HEK293 (cell line): ENCODE data around the gene TCF12.

Source experiments
- CTCF ChIA-PET: fragments of 350-600 bp; formaldehyde crosslinking; extraction: SDS; loops from one replicate; lab custom pipeline; 2021; ENCODE audit warnings: antibody characterized with exemption; lab: Yijun Ruan, JAX
- POLR2A ChIA-PET: fragments of 300-600 bp; formaldehyde crosslinking; extraction: SDS; loops from one replicate; lab custom pipeline; 2020; ENCODE audit warnings: antibody characterized with exemption, inconsistent platforms; lab: Yijun Ruan, JAX
- H3K27ac ChIP-seq: fragments of 200-500 bp; sonication (Bioruptor generic); 2 replicates; pipeline ENCODE4 v1.5.1; 2014; ENCODE audit warnings: low read depth, low read length, control low read depth, inconsistent platforms; ENCODE audit errors: extremely low read depth
- H3K36me3 ChIP-seq, 2 experiments: fragments of 200-500 bp in 1 of 2; sonication (Bioruptor generic) in 1 of 2; 1 replicate in 1 of 2; 2 replicates in 1 of 2; pipeline ENCODE4 v1.5.1; 2014 to 2017; ENCODE audit warnings: inconsistent platforms in 2 of 2, low read length in 2 of 2; ENCODE audit not compliant: control insufficient read depth in 2 of 2, insufficient read depth in 1 of 2
- H3K4me1 ChIP-seq: fragments of 200-500 bp; sonication (Bioruptor generic); 2 replicates; pipeline ENCODE4 v1.5.1; 2014; ENCODE audit warnings: mild to moderate bottlenecking, low read length, inconsistent platforms; ENCODE audit not compliant: control insufficient read depth, insufficient read depth
- H3K4me3 ChIP-seq: 2 replicates; pipeline ENCODE4 v1.5.1; 2011; ENCODE audit warnings: low read depth, mild to moderate bottlenecking, control low read depth, low read length, moderate library complexity
- H3K9me3 ChIP-seq: fragments of 200-500 bp; sonication (Bioruptor generic); 2 replicates; pipeline ENCODE4 v1.5.1; 2014; ENCODE audit warnings: low read depth, low read length, inconsistent platforms; ENCODE audit not compliant: control insufficient read depth, insufficient read depth
- BCL11A ChIP-seq: fragments of 450-650 bp; formaldehyde crosslinking; IDR thresholded peaks from 2 replicates; pipeline ENCODE4 v1.5.1; 2016; ENCODE audit warnings: low read depth, missing biosample characterization, missing genetic modification characterization
- BCL11B ChIP-seq: fragments of 450-650 bp; formaldehyde crosslinking; IDR thresholded peaks from 2 replicates; pipeline ENCODE4 v1.5.1; 2016; ENCODE audit warnings: low read depth, missing biosample characterization, missing genetic modification characterization
- HOXC10 ChIP-seq: sonication (generic); formaldehyde crosslinking; IDR thresholded peaks from 2 replicates; pipeline ENCODE4 v1.8.1; 2023; ENCODE audit warnings: mild to moderate bottlenecking, missing genetic modification reagents
- ZBTB1 ChIP-seq: fragments of 450-650 bp; formaldehyde crosslinking; IDR thresholded peaks from 2 replicates; pipeline ENCODE4 v1.5.1; 2016; ENCODE audit warnings: missing biosample characterization, missing genetic modification characterization
- ZBTB17 ChIP-seq: fragments of 450-650 bp; formaldehyde crosslinking; IDR thresholded peaks from 2 replicates; pipeline ENCODE4 v1.5.1; 2016; ENCODE audit warnings: missing biosample characterization, missing genetic modification characterization
- ZNF16 ChIP-seq: fragments of 450-650 bp; formaldehyde crosslinking; IDR thresholded peaks from 2 replicates; pipeline ENCODE4 v1.5.1; 2016; ENCODE audit warnings: low read depth, missing biosample characterization, missing genetic modification characterization
- ZNF202 ChIP-seq: fragments of 450-650 bp; formaldehyde crosslinking; IDR thresholded peaks from 2 replicates; pipeline ENCODE4 v1.5.1; 2016; ENCODE audit warnings: missing biosample characterization, missing genetic modification characterization, borderline replicate concordance
- ZNF350 ChIP-seq: fragments of 450-650 bp; formaldehyde crosslinking; IDR thresholded peaks from 2 replicates; pipeline ENCODE4 v1.5.0; 2017; ENCODE audit warnings: missing biosample characterization, mild to moderate bottlenecking, missing genetic modification characterization
- ZNF423 ChIP-seq: fragments of 450-650 bp; formaldehyde crosslinking; IDR thresholded peaks from 2 replicates; pipeline ENCODE4 v1.5.1; 2016; ENCODE audit warnings: missing biosample characterization, missing genetic modification characterization
- ZNF558 ChIP-seq: fragments of 450-650 bp; formaldehyde crosslinking; IDR thresholded peaks from 2 replicates; pipeline ENCODE4 v1.5.1; 2016; ENCODE audit warnings: missing biosample characterization, missing genetic modification characterization
- ZNF600 ChIP-seq: fragments of 450-650 bp; formaldehyde crosslinking; IDR thresholded peaks from 2 replicates; pipeline ENCODE4 v1.5.1; 2016; ENCODE audit warnings: missing biosample characterization, missing genetic modification characterization
- ZNF670 ChIP-seq: fragments of 450-650 bp; formaldehyde crosslinking; IDR thresholded peaks from 2 replicates; pipeline ENCODE4 v1.5.1; 2016; ENCODE audit warnings: missing biosample characterization, missing genetic modification characterization, low read depth
- ZNF777 ChIP-seq: fragments of 450-650 bp; formaldehyde crosslinking; IDR thresholded peaks from 2 replicates; pipeline ENCODE4 v1.5.1; 2017; ENCODE audit warnings: missing biosample characterization, missing genetic modification characterization, borderline replicate concordance
- ZNF785 ChIP-seq: fragments of 450-650 bp; formaldehyde crosslinking; IDR thresholded peaks from 2 replicates; pipeline ENCODE4 v1.5.1; 2016; ENCODE audit warnings: missing biosample characterization, missing genetic modification characterization
- ZNF792 ChIP-seq: fragments of 450-650 bp; formaldehyde crosslinking; IDR thresholded peaks from 2 replicates; pipeline ENCODE4 v1.5.1; 2016; ENCODE audit warnings: missing biosample characterization, missing genetic modification characterization
- TF ChIP-seq, protein P1 (sequence below): fragments of 450-650 bp; formaldehyde crosslinking; conservative IDR thresholded peaks from 2 replicates; pipeline ENCODE4 v1.5.1; 2016; ENCODE audit warnings: low read depth, missing biosample characterization, missing genetic modification characterization
- TF ChIP-seq, protein P2 (sequence below): fragments of 450-650 bp; formaldehyde crosslinking; IDR thresholded peaks from 2 replicates; pipeline ENCODE4 v1.5.1; 2016; ENCODE audit warnings: missing biosample characterization, missing genetic modification characterization, low read depth
- TF ChIP-seq, protein P3 (sequence below): fragments of 450-650 bp; formaldehyde crosslinking; IDR thresholded peaks from 2 replicates; pipeline ENCODE4 v1.5.1; 2016; ENCODE audit warnings: missing biosample characterization, missing genetic modification characterization, borderline replicate concordance
- TF ChIP-seq, protein P4 (sequence below): fragments of 450-650 bp; formaldehyde crosslinking; IDR thresholded peaks from 2 replicates; pipeline ENCODE4 v1.5.1; 2016; ENCODE audit warnings: missing biosample characterization, missing genetic modification characterization
- TF ChIP-seq, protein P5 (sequence below): IDR thresholded peaks from 2 replicates; pipeline ENCODE4 v1.6.1; 2011; ENCODE audit warnings: mild to moderate bottlenecking, low read depth, low read length, borderline replicate concordance
- TF ChIP-seq, protein P6 (sequence below): fragments of 450-650 bp; formaldehyde crosslinking; IDR thresholded peaks from 2 replicates; pipeline ENCODE4 v1.5.1; 2017; ENCODE audit warnings: missing biosample characterization, missing genetic modification characterization
- TF ChIP-seq, protein P7 (sequence below): fragments of 450-650 bp; formaldehyde crosslinking; IDR thresholded peaks from 2 replicates; pipeline ENCODE4 v1.5.1; 2017; ENCODE audit warnings: missing biosample characterization, missing genetic modification characterization

TCF12 gene

DNA sequence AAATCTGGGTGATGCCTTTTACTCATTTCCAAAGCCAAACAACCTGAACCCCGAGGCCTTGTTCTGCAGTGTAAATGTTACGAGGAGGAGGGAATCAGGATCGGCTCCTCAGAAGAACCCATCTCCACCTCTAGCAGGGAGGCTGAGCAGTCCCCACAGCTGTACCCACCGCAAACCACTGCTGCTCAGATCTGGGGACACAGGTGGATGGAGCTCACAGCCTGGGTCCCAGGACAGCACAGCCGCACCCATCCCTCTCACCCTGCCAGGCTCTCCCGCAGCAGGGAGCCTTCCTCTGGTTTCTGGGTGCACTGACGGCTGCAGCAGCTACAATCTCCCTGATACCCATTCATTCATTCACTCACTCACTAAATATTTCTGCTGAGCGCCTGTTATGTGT is 413.9 kb downstream of the TCF12 start:
- no peaks in the 10 kb centered on the region for H3K4me1 ChIP-seq
- no peak overlapping the region for H3K4me3 ChIP-seq
- ChIA-PET CTCF (interaction anchor here (0.8 kb wide), 1 partner anchor 195 kb away, joined by 5 read pairs; no protein-coding TSS in a partner anchor), POLR2A (no interaction called here)
- TF ChIP-seq ZNF600 (tag by site-specific recombination) (no peak), ZNF670 (no peak), ZNF16 (tag by site-specific recombination) (no peak), ZNF558 (no peak), ZNF350 (tag by site-specific recombination) (no peak), ZNF777 (tag by site-specific recombination) (no peak), ZNF202 (tag by site-specific recombination) (no peak), ZBTB17 (tag by site-specific recombination) (no peak), ZNF785 (no peak), ZNF792 (tag by site-specific recombination) (no peak)
- TF ChIP-seq, protein P1, sequence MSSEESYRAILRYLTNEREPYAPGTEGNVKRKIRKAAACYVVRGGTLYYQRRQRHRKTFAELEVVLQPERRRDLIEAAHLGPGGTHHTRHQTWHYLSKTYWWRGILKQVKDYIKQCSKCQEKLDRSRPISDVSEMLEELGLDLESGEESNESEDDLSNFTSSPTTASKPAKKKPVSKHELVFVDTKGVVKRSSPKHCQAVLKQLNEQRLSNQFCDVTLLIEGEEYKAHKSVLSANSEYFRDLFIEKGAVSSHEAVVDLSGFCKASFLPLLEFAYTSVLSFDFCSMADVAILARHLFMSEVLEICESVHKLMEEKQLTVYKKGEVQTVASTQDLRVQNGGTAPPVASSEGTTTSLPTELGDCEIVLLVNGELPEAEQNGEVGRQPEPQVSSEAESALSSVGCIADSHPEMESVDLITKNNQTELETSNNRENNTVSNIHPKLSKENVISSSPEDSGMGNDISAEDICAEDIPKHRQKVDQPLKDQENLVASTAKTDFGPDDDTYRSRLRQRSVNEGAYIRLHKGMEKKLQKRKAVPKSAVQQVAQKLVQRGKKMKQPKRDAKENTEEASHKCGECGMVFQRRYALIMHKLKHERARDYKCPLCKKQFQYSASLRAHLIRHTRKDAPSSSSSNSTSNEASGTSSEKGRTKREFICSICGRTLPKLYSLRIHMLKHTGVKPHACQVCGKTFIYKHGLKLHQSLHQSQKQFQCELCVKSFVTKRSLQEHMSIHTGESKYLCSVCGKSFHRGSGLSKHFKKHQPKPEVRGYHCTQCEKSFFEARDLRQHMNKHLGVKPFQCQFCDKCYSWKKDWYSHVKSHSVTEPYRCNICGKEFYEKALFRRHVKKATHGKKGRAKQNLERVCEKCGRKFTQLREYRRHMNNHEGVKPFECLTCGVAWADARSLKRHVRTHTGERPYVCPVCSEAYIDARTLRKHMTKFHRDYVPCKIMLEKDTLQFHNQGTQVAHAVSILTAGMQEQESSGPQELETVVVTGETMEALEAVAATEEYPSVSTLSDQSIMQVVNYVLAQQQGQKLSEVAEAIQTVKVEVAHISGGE, result no peak
- TF ChIP-seq, protein P2, sequence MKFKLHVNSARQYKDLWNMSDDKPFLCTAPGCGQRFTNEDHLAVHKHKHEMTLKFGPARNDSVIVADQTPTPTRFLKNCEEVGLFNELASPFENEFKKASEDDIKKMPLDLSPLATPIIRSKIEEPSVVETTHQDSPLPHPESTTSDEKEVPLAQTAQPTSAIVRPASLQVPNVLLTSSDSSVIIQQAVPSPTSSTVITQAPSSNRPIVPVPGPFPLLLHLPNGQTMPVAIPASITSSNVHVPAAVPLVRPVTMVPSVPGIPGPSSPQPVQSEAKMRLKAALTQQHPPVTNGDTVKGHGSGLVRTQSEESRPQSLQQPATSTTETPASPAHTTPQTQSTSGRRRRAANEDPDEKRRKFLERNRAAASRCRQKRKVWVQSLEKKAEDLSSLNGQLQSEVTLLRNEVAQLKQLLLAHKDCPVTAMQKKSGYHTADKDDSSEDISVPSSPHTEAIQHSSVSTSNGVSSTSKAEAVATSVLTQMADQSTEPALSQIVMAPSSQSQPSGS (tag by site-specific recombination), result no peak
- TF ChIP-seq, protein P3, sequence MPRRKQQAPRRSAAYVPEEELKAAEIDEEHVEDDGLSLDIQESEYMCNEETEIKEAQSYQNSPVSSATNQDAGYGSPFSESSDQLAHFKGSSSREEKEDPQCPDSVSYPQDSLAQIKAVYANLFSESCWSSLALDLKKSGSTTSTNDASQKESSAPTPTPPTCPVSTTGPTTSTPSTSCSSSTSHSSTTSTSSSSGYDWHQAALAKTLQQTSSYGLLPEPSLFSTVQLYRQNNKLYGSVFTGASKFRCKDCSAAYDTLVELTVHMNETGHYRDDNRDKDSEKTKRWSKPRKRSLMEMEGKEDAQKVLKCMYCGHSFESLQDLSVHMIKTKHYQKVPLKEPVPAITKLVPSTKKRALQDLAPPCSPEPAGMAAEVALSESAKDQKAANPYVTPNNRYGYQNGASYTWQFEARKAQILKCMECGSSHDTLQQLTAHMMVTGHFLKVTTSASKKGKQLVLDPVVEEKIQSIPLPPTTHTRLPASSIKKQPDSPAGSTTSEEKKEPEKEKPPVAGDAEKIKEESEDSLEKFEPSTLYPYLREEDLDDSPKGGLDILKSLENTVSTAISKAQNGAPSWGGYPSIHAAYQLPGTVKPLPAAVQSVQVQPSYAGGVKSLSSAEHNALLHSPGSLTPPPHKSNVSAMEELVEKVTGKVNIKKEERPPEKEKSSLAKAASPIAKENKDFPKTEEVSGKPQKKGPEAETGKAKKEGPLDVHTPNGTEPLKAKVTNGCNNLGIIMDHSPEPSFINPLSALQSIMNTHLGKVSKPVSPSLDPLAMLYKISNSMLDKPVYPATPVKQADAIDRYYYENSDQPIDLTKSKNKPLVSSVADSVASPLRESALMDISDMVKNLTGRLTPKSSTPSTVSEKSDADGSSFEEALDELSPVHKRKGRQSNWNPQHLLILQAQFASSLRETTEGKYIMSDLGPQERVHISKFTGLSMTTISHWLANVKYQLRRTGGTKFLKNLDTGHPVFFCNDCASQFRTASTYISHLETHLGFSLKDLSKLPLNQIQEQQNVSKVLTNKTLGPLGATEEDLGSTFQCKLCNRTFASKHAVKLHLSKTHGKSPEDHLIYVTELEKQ (tag by site-specific recombination), result no peak
- TF ChIP-seq, protein P4, sequence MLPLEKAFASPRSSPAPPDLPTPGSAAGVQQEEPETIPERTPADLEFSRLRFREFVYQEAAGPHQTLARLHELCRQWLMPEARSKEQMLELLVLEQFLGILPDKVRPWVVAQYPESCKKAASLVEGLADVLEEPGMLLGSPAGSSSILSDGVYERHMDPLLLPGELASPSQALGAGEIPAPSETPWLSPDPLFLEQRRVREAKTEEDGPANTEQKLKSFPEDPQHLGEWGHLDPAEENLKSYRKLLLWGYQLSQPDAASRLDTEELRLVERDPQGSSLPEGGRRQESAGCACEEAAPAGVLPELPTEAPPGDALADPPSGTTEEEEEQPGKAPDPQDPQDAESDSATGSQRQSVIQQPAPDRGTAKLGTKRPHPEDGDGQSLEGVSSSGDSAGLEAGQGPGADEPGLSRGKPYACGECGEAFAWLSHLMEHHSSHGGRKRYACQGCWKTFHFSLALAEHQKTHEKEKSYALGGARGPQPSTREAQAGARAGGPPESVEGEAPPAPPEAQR (tag by site-specific recombination), result no peak
- TF ChIP-seq, all 188 proteins: peak for 0
- H3K27ac ChIP-seq, result no peak overlapping the region
- no peaks in the 10 kb centered on the region for H3K36me3 ChIP-seq
- no peaks in the 10 kb centered on the region for H3K9me3 ChIP-seq

DNA sequence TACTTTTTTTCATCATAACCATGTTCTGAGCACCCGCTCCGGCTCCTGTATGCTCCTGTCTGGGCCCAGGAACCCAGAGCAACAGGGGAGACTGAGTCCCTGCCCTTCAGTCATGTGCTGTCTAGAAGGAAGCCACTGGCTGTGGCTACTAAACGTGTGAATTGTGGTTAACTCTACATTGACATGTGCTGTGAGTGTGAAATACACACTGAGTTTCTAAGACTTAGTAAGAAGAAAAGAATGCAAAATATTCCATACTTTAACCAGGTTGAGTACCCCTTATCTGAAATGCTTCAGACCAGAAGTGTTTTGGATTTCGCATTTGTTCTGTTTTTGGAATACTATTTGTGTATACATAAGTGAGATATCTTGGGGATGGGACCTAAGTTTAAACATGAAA is 415.0 kb downstream of the TCF12 start:
- H3K27ac ChIP-seq, result no peak overlapping the region
- H3K4me1 ChIP-seq, result no peaks in the 10 kb centered on the region
- ChIA-PET CTCF (interaction anchor here (0.6 to 1.3 kb wide), 2 partner anchors 194 to 222 kb away, joined by 3 to 4 read pairs; no protein-coding TSS in a partner anchor), POLR2A (no interaction called here)
- H3K4me3 ChIP-seq, result no peak overlapping the region
- H3K36me3 ChIP-seq, result no peaks in the 10 kb centered on the region
- H3K9me3 ChIP-seq, result no peaks in the 10 kb centered on the region
- TF ChIP-seq ZBTB1, result no peak
- TF ChIP-seq HOXC10 (CRISPR knock-in tag), result no peak
- TF ChIP-seq, protein P5, sequence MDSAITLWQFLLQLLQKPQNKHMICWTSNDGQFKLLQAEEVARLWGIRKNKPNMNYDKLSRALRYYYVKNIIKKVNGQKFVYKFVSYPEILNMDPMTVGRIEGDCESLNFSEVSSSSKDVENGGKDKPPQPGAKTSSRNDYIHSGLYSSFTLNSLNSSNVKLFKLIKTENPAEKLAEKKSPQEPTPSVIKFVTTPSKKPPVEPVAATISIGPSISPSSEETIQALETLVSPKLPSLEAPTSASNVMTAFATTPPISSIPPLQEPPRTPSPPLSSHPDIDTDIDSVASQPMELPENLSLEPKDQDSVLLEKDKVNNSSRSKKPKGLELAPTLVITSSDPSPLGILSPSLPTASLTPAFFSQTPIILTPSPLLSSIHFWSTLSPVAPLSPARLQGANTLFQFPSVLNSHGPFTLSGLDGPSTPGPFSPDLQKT, result no peak
- TF ChIP-seq, protein P6, sequence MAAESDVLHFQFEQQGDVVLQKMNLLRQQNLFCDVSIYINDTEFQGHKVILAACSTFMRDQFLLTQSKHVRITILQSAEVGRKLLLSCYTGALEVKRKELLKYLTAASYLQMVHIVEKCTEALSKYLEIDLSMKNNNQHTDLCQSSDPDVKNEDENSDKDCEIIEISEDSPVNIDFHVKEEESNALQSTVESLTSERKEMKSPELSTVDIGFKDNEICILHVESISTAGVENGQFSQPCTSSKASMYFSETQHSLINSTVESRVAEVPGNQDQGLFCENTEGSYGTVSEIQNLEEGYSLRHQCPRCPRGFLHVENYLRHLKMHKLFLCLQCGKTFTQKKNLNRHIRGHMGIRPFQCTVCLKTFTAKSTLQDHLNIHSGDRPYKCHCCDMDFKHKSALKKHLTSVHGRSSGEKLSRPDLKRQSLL (tag by site-specific recombination), result no peak
- no peak for TF ChIP-seq ZNF423 (tag by site-specific recombination)
- no peak for TF ChIP-seq BCL11B (tag by site-specific recombination)
- no peak for TF ChIP-seq BCL11A (tag by site-specific recombination)
- TF ChIP-seq, protein P7, sequence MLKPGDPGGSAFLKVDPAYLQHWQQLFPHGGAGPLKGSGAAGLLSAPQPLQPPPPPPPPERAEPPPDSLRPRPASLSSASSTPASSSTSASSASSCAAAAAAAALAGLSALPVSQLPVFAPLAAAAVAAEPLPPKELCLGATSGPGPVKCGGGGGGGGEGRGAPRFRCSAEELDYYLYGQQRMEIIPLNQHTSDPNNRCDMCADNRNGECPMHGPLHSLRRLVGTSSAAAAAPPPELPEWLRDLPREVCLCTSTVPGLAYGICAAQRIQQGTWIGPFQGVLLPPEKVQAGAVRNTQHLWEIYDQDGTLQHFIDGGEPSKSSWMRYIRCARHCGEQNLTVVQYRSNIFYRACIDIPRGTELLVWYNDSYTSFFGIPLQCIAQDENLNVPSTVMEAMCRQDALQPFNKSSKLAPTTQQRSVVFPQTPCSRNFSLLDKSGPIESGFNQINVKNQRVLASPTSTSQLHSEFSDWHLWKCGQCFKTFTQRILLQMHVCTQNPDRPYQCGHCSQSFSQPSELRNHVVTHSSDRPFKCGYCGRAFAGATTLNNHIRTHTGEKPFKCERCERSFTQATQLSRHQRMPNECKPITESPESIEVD (tag by site-specific recombination), result no peak
